Pons (tissue), 1 donor: ENCODE results near the gene EFNB1.
"Not testable (repeated sequence)": the region's sequence is repeated elsewhere in the genome, so short reads cannot be mapped to it uniquely, and the experiment has no call there.

ENCODE experiments used
- DNase-seq: peaks from one replicate; pipeline ENCODE4 v3.0.0-alpha.2; 2016; ENCODE audit warnings: low spot score

EFNB1 gene

GRCh38 chrX:68828740-68829581 is at the start of gene EFNB1:
Gene EFNB1, plus strand, starts transcription at chrX:68829021. Its CDS starts 756 bp downstream, at chrX:68829777.
- DNase-seq: peak; percentile 95

- not testable (repeated sequence) for DNase-seq
Observed at GRCh38 chrX:68781295-68781694, 47.5 kb upstream of the EFNB1 start.

DNA sequence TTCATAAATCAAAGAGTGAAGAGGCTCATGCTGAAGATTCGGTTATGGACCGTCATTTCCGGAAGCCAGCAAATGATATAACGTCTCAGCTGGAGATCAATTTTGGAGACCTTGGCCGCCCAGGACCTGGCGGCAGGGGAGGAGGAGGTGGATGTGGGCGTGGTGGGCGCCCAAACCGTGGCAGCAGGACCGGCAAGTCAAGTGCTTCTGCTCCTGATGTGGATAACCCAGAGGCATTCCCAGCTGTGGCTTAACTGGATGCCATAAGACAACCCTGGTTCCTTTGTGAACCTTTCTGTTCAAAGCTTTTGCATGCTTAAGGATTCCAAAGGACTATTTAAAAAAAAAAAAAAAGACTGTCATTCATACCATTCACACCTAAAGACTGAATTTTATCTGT is 44.0 kb upstream of the EFNB1 start:
- DNase-seq: no peak

DNA sequence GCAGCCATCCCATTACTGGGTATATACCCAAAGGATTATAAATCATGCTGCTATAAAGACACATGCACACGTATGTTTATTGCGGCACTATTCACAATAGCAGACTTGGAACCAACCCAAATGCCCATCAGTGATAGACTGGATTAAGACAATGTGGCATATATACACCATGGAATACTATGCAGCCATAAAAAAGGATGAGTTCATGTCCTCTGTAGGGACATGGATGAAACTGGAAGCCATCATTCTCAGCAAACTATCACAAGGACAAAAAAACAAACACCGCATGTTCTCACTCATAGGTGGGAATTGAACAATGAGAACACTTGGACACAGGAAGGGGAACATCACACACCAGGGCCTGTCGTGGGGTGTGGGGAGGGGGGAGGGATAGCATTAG is 42.2 kb upstream of the EFNB1 start:
- DNase-seq: not testable (repeated sequence)

DNA sequence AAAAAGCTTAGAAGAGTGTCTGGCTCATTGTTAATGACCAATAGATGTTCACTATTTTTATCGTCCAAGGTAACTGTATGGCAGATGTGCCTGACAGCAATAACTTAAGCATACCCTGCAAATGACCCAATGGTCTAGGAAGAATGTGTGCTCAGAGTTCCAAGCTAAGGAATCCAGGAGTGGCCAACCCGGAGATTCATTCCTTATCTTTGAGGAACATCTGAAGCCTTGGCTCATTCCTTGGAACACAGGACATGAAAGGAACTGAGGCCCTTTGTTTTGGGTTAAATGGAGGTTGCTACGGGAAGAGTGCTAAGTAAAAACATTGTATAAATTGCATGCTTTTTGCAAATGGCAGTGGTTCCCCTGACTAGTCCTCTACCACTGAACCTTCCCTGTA is 38.9 kb upstream of the EFNB1 start:
- no peak for DNase-seq

DNA sequence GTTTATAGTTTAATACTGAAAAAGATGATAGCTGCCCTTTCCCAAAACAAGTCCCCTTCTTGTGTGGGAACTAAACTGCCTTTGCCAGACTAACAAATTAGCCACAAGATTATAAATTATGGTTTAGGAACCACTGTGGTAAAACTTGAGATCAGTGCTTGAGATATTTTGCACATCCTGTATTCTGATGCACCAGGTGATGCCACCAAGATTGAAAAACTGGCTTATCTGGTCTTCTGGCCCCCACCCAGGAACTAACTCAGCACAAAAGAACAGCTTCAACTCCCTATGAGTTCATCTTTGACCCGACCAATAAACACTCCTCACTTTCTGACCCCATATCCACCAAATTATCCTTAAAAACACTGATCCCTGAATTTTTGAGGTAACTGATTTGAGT is 36.7 kb upstream of the EFNB1 start:
- DNase-seq: no peak

DNA sequence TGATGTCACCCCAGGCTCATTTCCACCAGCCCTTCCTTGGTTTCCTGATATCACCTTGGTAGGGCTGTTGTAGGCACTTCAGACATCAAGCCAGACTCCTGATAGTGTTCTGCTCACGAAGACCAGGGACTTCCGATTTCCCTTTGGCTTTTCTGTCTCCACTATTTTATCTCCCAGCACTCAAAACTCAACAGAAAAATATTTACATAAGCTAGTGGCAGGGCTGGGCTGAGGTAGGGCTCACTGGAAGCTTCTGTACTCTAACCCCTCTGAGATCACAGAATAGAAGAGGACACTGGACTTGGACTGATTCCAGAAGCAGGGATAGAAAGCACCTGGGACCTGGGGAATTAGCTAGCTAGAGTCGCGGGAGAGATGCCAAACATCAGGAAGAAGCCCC is 34.4 kb upstream of the EFNB1 start:
- DNase-seq: no peak

DNA sequence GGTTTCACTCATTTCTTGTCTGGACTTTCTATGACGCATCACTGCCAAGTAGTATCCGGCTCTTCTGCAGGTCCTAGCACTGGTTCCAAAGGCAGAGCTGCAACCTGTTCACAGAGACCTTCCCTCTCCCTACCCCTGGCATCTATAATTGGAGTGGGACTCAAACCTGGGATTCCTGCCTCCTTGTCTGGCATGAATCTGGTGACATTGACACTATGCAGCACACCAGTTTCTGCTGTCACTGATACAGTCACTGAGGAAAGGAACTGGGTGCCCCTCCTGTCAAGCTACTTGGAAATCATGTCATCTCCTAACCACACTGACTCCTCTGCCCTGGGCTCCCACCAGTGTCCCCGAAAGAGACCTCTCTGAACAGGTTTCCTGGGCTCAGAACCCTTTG is 33.1 kb upstream of the EFNB1 start:
- no peak for DNase-seq

GRCh38 chrX:68798400-68798799 is 30.4 kb upstream of the EFNB1 start:
- not testable (repeated sequence) for DNase-seq

GRCh38 chrX:68801737-68802290 is 27.0 kb upstream of the EFNB1 start:
- no peak for DNase-seq

- DNase-seq: peak; percentile 9
Observed at GRCh38 chrX:68807818-68808217, 21.0 kb upstream of the EFNB1 start.

GRCh38 chrX:68808686-68809357 is 20.0 kb upstream of the EFNB1 start:
- DNase-seq: no peak

DNA sequence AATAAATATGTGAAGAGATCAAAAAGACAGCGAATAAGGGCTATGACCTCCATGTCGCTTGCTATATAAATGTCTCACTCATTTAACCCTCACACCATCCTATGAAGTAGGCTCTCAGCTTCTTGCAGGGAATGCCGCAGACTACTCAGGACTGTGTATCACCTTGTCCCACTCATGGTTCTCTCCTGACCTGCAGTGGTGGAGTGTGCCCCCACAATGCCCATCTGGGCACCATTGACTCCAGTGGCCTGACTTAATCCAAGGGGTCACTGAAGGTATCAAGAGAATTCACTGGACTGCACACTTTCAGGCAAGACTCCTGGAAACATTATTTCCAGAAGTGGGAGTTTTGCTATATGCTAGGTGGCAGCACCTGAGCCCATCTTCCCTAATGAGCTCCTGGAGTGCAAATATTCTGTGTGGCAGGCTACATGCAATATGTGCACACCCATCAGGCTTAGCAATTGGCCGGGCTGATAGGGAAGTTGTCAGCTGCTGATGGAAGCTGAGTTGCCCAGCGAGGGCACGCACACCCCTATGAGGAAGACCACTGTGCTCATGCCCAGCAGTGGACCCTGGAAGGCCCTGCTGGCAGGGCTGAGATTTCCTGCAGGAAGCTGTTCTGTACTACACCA is 8.2 kb upstream of the EFNB1 start:
- no peak for DNase-seq

GRCh38 chrX:68821616-68822015 is 7.2 kb upstream of the EFNB1 start:
- no peak for DNase-seq

- DNase-seq: peak; percentile 17
Observed at GRCh38 chrX:68822641-68823410, 6.0 kb upstream of the EFNB1 start.

- DNase-seq: no peak
Observed at GRCh38 chrX:68823413-68824151, 5.2 kb upstream of the EFNB1 start.

GRCh38 chrX:68824152-68824433 is 4.7 kb upstream of the EFNB1 start:
- no peak for DNase-seq

- no peak for DNase-seq
Observed at GRCh38 chrX:68824565-68825125, 4.2 kb upstream of the EFNB1 start.

DNA sequence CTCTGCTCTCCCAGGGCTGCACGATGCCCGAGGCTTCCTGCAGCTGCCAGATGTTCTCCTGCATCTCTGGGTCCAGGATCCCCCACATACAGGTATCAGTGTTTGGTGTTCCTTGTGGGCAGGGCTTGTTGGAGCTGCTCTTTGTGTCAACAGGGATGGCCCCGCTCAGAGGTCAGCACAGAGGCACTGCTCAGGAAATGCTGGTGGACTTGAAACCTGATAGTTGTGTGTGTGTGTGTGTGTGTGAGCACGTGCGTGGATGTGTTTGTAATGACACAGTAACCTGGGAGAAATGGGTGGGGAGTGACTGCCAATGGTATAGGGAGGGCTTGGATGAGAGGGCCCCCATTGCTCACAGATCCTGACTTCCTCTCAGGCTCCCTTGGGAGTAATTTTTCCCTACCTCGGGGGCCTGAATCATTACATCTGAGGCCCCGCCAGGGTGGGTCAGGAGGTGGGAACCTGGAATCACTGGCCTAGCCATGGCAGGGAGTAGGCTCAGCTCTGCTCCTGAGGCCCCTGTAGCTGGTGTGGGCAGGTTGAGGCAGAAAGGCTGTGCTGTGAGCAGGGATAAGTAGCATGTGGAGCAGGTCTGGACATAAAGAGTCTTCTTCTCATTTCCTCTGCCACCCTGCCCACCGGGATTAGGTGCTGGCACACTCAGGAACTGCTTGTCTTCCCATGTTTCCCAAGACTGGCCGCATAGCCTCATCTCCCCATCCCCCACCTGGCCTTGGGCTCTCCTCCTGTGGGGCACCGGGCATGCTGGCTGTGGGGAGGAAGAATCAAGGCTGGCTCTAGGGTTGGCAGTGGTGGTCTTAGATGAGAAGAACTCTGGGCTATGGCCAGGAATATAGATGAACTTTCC is 2.5 kb upstream of the EFNB1 start:
- no peak for DNase-seq

DNA sequence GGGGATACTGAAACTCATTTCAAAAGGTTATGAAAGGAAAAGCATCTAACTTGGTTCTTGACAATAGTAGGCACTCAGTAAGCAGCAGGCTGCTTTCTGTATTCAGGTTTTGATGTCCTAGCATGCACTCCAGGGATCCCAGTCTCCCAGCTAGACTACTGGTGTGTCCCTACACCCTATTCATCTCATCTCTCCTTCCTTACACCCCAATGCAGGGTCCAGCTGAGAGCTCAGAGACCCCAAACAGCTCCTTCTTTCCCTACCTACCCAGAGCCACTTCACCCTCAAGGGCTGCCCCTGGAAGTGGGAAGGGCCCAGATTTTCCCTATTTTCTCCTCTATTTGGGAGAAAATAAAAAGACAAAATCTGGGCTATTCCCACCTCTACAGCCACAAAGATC is 1.6 kb upstream of the EFNB1 start:
- DNase-seq: no peak
